ENCODE results near the gene ACTL8. TPM values are rescaled to one million over a fixed set of nuclear protein-coding genes. Genes with fewer than 3 reads are reported as not detected.

ACTL8 gene
- total RNA-seq, 4 donors from 2014 or later: 0.18 to 0.50 (median 0.19) TPM; not detected in 1

GRCh38 chr1:17797478-17797877, 42.3 kb downstream of the ACTL8 start:
- Histone ChIP-seq H3K36me3 (no peaks in the 10 kb centered on the region), H3K4me1 (no peaks in the 10 kb centered on the region), H3K9me3 (no peaks in the 10 kb centered on the region), H3K27me3 (peaks cover 0 to 66% (median 0%) of the 10 kb centered on the region in 4 donors), H3K4me3 (no peak overlapping the region), H3K27ac (no peak overlapping the region)
- intact Hi-C loops (cut with DNase I): no loop called here
- WGBS, 2 donors: 72 to 73% methylated on average over 8 of the region's 8 CpGs
- TF ChIP-seq, protein P1, sequence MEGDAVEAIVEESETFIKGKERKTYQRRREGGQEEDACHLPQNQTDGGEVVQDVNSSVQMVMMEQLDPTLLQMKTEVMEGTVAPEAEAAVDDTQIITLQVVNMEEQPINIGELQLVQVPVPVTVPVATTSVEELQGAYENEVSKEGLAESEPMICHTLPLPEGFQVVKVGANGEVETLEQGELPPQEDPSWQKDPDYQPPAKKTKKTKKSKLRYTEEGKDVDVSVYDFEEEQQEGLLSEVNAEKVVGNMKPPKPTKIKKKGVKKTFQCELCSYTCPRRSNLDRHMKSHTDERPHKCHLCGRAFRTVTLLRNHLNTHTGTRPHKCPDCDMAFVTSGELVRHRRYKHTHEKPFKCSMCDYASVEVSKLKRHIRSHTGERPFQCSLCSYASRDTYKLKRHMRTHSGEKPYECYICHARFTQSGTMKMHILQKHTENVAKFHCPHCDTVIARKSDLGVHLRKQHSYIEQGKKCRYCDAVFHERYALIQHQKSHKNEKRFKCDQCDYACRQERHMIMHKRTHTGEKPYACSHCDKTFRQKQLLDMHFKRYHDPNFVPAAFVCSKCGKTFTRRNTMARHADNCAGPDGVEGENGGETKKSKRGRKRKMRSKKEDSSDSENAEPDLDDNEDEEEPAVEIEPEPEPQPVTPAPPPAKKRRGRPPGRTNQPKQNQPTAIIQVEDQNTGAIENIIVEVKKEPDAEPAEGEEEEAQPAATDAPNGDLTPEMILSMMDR (IDR thresholded peaks at IDR 0.05): no peak
- TF ChIP-seq POLR2A (IDR thresholded peaks at IDR 0.05): no peak
- no peak for DNase-seq

- no peaks in the 10 kb centered on the region for H3K36me3 ChIP-seq
- H3K27ac ChIP-seq: no peak overlapping the region
- no peak overlapping the region for H3K4me3 ChIP-seq
- WGBS, 2 donors: 65 to 76% methylated on average over 6 to 7 of the region's 7 CpGs
- no peaks in the 10 kb centered on the region for H3K4me1 ChIP-seq
- no peaks in the 10 kb centered on the region for H3K9me3 ChIP-seq
- no peak for TF ChIP-seq POLR2A (IDR thresholded peaks at IDR 0.05)
- TF ChIP-seq, protein P1 (IDR thresholded peaks at IDR 0.05): no peak
- no peak for DNase-seq
- intact Hi-C loops (cut with DNase I): no loop called here
- peaks cover 0 to 66% (median 0%) of the 10 kb centered on the region in 4 donors for H3K27me3 ChIP-seq
Observed at GRCh38 chr1:17798011-17798410, 42.9 kb downstream of the ACTL8 start.

- H3K36me3 ChIP-seq: no peaks in the 10 kb centered on the region
- no peak for DNase-seq
- WGBS, 2 donors: 70 to 73% methylated on average over 13 to 16 of the region's 16 CpGs
- intact Hi-C loops (cut with DNase I): no loop called here
- no peak overlapping the region for H3K4me3 ChIP-seq
- no peaks in the 10 kb centered on the region for H3K4me1 ChIP-seq
- no peak for TF ChIP-seq POLR2A (IDR thresholded peaks at IDR 0.05)
- TF ChIP-seq, protein P1 (IDR thresholded peaks at IDR 0.05): no peak
- peaks cover 0 to 64% (median 0%) of the 10 kb centered on the region in 4 donors for H3K27me3 ChIP-seq
- no peak overlapping the region for H3K27ac ChIP-seq
- no peaks in the 10 kb centered on the region for H3K9me3 ChIP-seq
Observed at GRCh38 chr1:17798799-17799382, 43.8 kb downstream of the ACTL8 start.

- intact Hi-C loops (cut with DNase I): no loop called here
- Histone ChIP-seq H3K27me3 (peaks cover 0 to 66% (median 0%) of the 10 kb centered on the region in 4 donors), H3K36me3 (no peaks in the 10 kb centered on the region), H3K9me3 (no peaks in the 10 kb centered on the region), H3K4me1 (no peaks in the 10 kb centered on the region), H3K27ac (no peak overlapping the region), H3K4me3 (no peak overlapping the region)
- DNase-seq: no peak
- WGBS, 2 donors: 49 to 52% methylated on average over 8 of the region's 8 CpGs
- no peak for TF ChIP-seq POLR2A (IDR thresholded peaks at IDR 0.05)
- TF ChIP-seq, protein P1 (IDR thresholded peaks at IDR 0.05): no peak
Observed at GRCh38 chr1:17799642-17800041, 44.5 kb downstream of the ACTL8 start.

DNA sequence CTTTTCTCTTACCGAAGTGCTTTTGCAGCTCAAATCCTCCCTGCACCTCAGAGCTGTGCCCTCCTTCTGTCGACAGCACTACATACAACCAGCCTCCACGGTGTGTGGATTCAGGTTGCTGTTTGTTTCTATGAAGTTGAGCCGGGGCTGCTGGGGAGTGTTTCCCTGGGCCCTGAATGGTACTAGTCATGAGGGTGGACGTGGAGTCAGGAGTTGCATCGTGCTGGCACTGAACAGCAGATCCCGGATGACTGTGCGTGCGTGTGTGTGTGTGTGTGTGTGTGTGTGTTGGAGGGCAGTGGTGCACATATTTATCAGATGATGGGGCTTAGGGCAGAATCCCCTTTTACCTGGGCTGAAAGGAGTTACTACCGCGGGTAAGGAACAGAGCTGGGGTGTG, 47.0 kb downstream of the ACTL8 start:
- DNase-seq: no peak
- Histone ChIP-seq H3K4me3 (no peak overlapping the region), H3K9me3 (no peaks in the 10 kb centered on the region), H3K27ac (no peak overlapping the region), H3K27me3 (peaks cover 0 to 55% (median 0%) of the 10 kb centered on the region in 4 donors), H3K36me3 (no peaks in the 10 kb centered on the region), H3K4me1 (no peaks in the 10 kb centered on the region)
- 51 to 79% methylated on average over 7 to 8 of the region's 11 CpGs for WGBS, 2 donors
- intact Hi-C loops (cut with DNase I): no loop called here
- no peak for TF ChIP-seq POLR2A (IDR thresholded peaks at IDR 0.05)
- TF ChIP-seq, protein P1 (IDR thresholded peaks at IDR 0.05): no peak

Measured in esophagus squamous epithelium (tissue), 5 donors.